KMS-11 (cell line): Measurements from ENCODE around the gene DDX56.
A peak's percentile ranks its signal among the peaks of the same experiment; 100 is the strongest.

Source experiments
- H2AFZ ChIP-seq: fragments of 200-600 bp; sonication (generic); 2 replicates; pipeline ENCODE4 v1.6.1; 2016; ENCODE audit warnings: antibody characterized with exemption, mixed run types, low read depth
- H3K27ac ChIP-seq: fragments of 200-600 bp; sonication (generic); 2 replicates; pipeline ENCODE4 v1.6.1; 2016; ENCODE audit warnings: mild to moderate bottlenecking, mixed run types
- H3K27me3 ChIP-seq: fragments of 200-600 bp; sonication (generic); 2 replicates; pipeline ENCODE4 v1.6.1; 2017; ENCODE audit warnings: mild to moderate bottlenecking, low read depth, mixed run types, moderate library complexity; ENCODE audit not compliant: insufficient read depth
- H3K36me3 ChIP-seq: fragments of 200-600 bp; sonication (generic); 2 replicates; pipeline ENCODE4 v1.6.1; 2017; ENCODE audit warnings: mild to moderate bottlenecking, mixed run types; ENCODE audit not compliant: insufficient read depth
- H3K4me1 ChIP-seq: fragments of 200-600 bp; sonication (generic); 2 replicates; pipeline ENCODE4 v1.6.1; 2016; ENCODE audit warnings: mild to moderate bottlenecking, low read depth, mixed run types; ENCODE audit not compliant: poor library complexity, severe bottlenecking
- H3K4me2 ChIP-seq: fragments of 200-600 bp; sonication (generic); 2 replicates; pipeline ENCODE4 v1.7.0; 2016; ENCODE audit warnings: mild to moderate bottlenecking, mixed run types
- H3K4me3 ChIP-seq: fragments of 200-600 bp; sonication (generic); IDR thresholded peaks from 2 replicates; pipeline ENCODE4 v1.6.1; 2017; ENCODE audit warnings: low read depth, low read length, mixed read lengths; ENCODE audit not compliant: insufficient read depth
- H3K79me2 ChIP-seq: fragments of 200-600 bp; sonication (generic); 2 replicates; pipeline ENCODE4 v1.6.1; 2016; ENCODE audit warnings: low read depth, mixed run types; ENCODE audit not compliant: insufficient read depth
- H3K9ac ChIP-seq: fragments of 200-600 bp; sonication (generic); 2 replicates; pipeline ENCODE4 v1.6.1; 2016; ENCODE audit warnings: mild to moderate bottlenecking, mixed run types
- H4K20me1 ChIP-seq: fragments of 200-600 bp; sonication (generic); 2 replicates; pipeline ENCODE4 v1.6.1; 2016; ENCODE audit warnings: mild to moderate bottlenecking, mixed run types; ENCODE audit not compliant: insufficient read depth
- TF ChIP-seq, protein P1 (sequence below): fragments of 200-600 bp; sonication (generic); conservative IDR thresholded peaks from 2 replicates; pipeline ENCODE4 v1.6.1; 2017; ENCODE audit warnings: low read depth, mild to moderate bottlenecking, antibody characterized with exemption, low read length, moderate library complexity, mixed read lengths

DDX56 gene

DNA sequence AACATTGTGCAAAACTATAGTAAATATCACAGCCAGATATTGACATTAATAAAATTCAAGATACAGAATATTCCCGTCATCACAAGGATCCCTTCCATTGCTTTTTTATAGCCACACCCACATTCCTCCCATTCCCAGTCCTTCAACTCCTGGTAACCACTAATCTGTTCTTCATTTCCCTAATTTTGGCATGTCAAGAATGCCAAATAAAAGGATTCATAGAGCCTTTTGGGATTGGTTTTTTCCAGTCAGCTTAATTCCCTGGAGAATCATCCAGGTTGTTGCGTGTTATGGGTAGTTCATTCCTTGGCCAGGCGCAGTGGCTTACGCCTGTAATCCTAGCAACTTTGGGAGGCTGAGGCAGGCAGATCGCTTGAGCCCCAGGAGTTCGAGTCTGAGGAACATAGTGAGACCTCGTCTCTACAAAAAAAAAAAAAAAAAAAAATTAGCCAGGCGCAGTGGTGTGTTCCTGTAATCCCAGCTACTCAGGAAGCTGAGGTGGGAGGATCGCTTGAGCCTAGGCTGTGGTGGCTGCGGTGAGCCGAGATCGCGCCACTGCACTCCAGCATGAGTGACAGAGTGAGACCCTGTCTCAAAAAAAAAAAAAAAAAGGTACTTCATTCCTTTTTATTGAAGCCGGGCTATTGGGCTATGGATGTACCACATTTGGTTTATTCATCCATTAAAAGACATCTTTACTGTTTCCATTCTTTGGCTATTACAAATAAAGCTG lies 35.4 kb upstream of the DDX56 start:
- peaks cover 23% of the 10 kb centered on the region for H3K4me1 ChIP-seq
- no peak overlapping the region for H3K4me2 ChIP-seq
- TF ChIP-seq, protein P1, sequence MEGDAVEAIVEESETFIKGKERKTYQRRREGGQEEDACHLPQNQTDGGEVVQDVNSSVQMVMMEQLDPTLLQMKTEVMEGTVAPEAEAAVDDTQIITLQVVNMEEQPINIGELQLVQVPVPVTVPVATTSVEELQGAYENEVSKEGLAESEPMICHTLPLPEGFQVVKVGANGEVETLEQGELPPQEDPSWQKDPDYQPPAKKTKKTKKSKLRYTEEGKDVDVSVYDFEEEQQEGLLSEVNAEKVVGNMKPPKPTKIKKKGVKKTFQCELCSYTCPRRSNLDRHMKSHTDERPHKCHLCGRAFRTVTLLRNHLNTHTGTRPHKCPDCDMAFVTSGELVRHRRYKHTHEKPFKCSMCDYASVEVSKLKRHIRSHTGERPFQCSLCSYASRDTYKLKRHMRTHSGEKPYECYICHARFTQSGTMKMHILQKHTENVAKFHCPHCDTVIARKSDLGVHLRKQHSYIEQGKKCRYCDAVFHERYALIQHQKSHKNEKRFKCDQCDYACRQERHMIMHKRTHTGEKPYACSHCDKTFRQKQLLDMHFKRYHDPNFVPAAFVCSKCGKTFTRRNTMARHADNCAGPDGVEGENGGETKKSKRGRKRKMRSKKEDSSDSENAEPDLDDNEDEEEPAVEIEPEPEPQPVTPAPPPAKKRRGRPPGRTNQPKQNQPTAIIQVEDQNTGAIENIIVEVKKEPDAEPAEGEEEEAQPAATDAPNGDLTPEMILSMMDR: no peak
- no peak overlapping the region for H3K4me3 ChIP-seq
- H3K79me2 ChIP-seq: peaks cover 70% of the 10 kb centered on the region
- no peaks in the 10 kb centered on the region for H3K36me3 ChIP-seq
- no peak overlapping the region for H2AFZ ChIP-seq
- H3K9ac ChIP-seq: no peak overlapping the region
- H3K27ac ChIP-seq: no peak overlapping the region
- H4K20me1 ChIP-seq: no peaks in the 10 kb centered on the region
- no peaks in the 10 kb centered on the region for H3K27me3 ChIP-seq

- TF ChIP-seq, protein P1: no peak
- Histone ChIP-seq H3K4me2 (peak overlapping the region; percentile 91), H2AFZ (peak overlapping the region; percentile 29; the same call in 1 of the 2 replicates)
Observed at GRCh38 chr7:44607141-44608068, 33.7 kb upstream of the DDX56 start.

GRCh38 chr7:44606341-44607140 lies 32.8 kb upstream of the DDX56 start, which contains the start of gene OGDH:
OGDH (plus strand) TSS chr7:44606627; CDS start chr7:44624344, 17,717 bp downstream.
- Histone ChIP-seq H3K4me3 (no peak within 1 kb of the TSS), H3K79me2 (peaks cover 45% of the 10 kb centered on the region), H3K4me1 (peaks cover 28% of the 10 kb centered on the region), H3K36me3 (no peaks in the 10 kb centered on the region), H3K27ac (peak within 1 kb of the TSS; percentile 63), H2AFZ (peak within 1 kb of the TSS; percentile 62), H4K20me1 (no peaks in the 10 kb centered on the region), H3K9ac (peak within 1 kb of the TSS; percentile 65), H3K27me3 (no peaks in the 10 kb centered on the region), H3K4me2 (peak within 1 kb of the TSS; percentile 91)
- TF ChIP-seq, protein P1: no peak

More at GRCh38 chr7:44607141-44608068, 33.7 kb upstream of the DDX56 start:
- peak overlapping the region; percentile 65 for H3K9ac ChIP-seq
- H3K27me3 ChIP-seq: no peaks in the 10 kb centered on the region
- peaks cover 22% of the 10 kb centered on the region for H3K4me1 ChIP-seq
- no peaks in the 10 kb centered on the region for H3K36me3 ChIP-seq
- H4K20me1 ChIP-seq: no peaks in the 10 kb centered on the region
- peak overlapping the region; percentile 63 for H3K27ac ChIP-seq
- H3K79me2 ChIP-seq: peaks cover 54% of the 10 kb centered on the region
- no peak overlapping the region for H3K4me3 ChIP-seq

DNA sequence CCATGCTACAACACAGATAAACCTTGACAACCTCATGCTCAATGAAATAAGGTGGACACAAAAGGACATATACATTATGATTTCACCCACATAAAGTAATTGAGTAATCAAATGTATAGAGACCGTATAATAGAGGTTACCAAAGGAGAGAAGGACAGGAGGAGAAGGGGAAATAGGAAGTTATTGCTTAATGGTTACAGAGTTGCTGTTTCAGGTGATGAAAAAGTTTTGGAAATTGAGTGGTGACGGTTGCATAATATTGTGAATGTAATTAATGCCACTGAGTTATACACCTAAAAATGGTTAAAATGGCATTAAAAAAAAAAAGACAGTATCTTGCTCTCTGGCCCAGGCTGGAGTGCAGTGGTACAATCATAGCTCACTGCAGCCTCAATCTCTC lies 31.2 kb upstream of the DDX56 start:
- Histone ChIP-seq H3K4me1 (peaks cover 27% of the 10 kb centered on the region), H3K9ac (no peak overlapping the region), H2AFZ (peak overlapping the region; percentile 62; the same call in 1 of the 2 replicates), H3K79me2 (peaks cover 29% of the 10 kb centered on the region), H3K4me3 (no peak overlapping the region), H3K27ac (no peak overlapping the region), H3K4me2 (peak overlapping the region; percentile 89; the same call in 1 of the 2 replicates), H3K36me3 (no peaks in the 10 kb centered on the region), H3K27me3 (no peaks in the 10 kb centered on the region), H4K20me1 (no peaks in the 10 kb centered on the region)
- TF ChIP-seq, protein P1: no peak
